Renal pelvis (tissue), 4 donors: ENCODE results near the gene PRUNE2. TPM values are rescaled to one million over a fixed set of nuclear protein-coding genes. Genes with fewer than 3 reads are reported as not detected.
A peak's percentile ranks its signal among the peaks of the same experiment; 100 is the strongest.

Source experiments
- DNase-seq: peaks from one replicate; pipeline ENCODE4 v3.0.0-alpha.2; 2013
- polyA plus RNA-seq, 3 donors: library from polyadenylated mRNA; unstranded; fragments of 120-200 nt; gene quantifications; one replicate each; pipeline ENCODE4 v1.2.1, GENCODE V29; 2013; ENCODE audit not compliant: insufficient read length in 3 of 3

Gene PRUNE2
- polyA plus RNA-seq, 3 donors: 12.0 to 16.8 (median 14.1) TPM

GRCh38 chr9:76662476-76663281 lies 243.2 kb downstream of the PRUNE2 start:
- DNase-seq: no peak

GRCh38 chr9:76658510-76659231 lies 247.2 kb downstream of the PRUNE2 start:
- peak; percentile 42 for DNase-seq

GRCh38 chr9:76657265-76657664 lies 248.6 kb downstream of the PRUNE2 start:
- no peak for DNase-seq

GRCh38 chr9:76655971-76656370 lies 249.9 kb downstream of the PRUNE2 start:
- DNase-seq: no peak

- DNase-seq: no peak
Observed at GRCh38 chr9:76655121-76655541, 250.8 kb downstream of the PRUNE2 start.

GRCh38 chr9:76654575-76654974 lies 251.3 kb downstream of the PRUNE2 start:
- no peak for DNase-seq

- no peak for DNase-seq
Observed at GRCh38 chr9:76654051-76654461, 251.9 kb downstream of the PRUNE2 start.

- DNase-seq: no peak
Observed at GRCh38 chr9:76652894-76653293, 253.0 kb downstream of the PRUNE2 start.

GRCh38 chr9:76651119-76651705 lies 254.7 kb downstream of the PRUNE2 start:
- no peak for DNase-seq

- no peak for DNase-seq
Observed at GRCh38 chr9:76650692-76651091, 255.2 kb downstream of the PRUNE2 start.

GRCh38 chr9:76649894-76650293 lies 256.0 kb downstream of the PRUNE2 start:
- no peak for DNase-seq

- DNase-seq: no peak
Observed at GRCh38 chr9:76646249-76646648, 259.7 kb downstream of the PRUNE2 start.

GRCh38 chr9:76644647-76645250 lies 261.2 kb downstream of the PRUNE2 start:
- no peak for DNase-seq

GRCh38 chr9:76644171-76644570 lies 261.7 kb downstream of the PRUNE2 start:
- DNase-seq: no peak

- DNase-seq: no peak
Observed at GRCh38 chr9:76643399-76644117, 262.4 kb downstream of the PRUNE2 start.

GRCh38 chr9:76642701-76643209 lies 263.2 kb downstream of the PRUNE2 start:
- no peak for DNase-seq

GRCh38 chr9:76642074-76642473 lies 263.8 kb downstream of the PRUNE2 start:
- DNase-seq: no peak

- DNase-seq: no peak
Observed at GRCh38 chr9:76638001-76638400, 267.9 kb downstream of the PRUNE2 start.

GRCh38 chr9:76637416-76637815 lies 268.5 kb downstream of the PRUNE2 start:
- no peak for DNase-seq

- DNase-seq: no peak
Observed at GRCh38 chr9:76634356-76635054, 271.4 kb downstream of the PRUNE2 start.

GRCh38 chr9:76630916-76631315 lies 275.0 kb downstream of the PRUNE2 start:
- no peak for DNase-seq
